ENCODE results near the gene MTCL1. TPM values are rescaled to one million over a fixed set of nuclear protein-coding genes. Genes with fewer than 3 reads are reported as not detected.

Gene MTCL1
- total and polyA plus RNA-seq, 2 experiments from 2014 or later, result 10.6 to 19.7 TPM

- no peaks in the 10 kb centered on the region for H3K79me2 ChIP-seq
- H3K4me3 ChIP-seq, result no peak overlapping the region
- WGBS (ENCODE audit: low lambda C conversion rate, missing lambda C conversion rate), result 82% methylated on average over 1 of the region's 1 CpG
- H3K27ac ChIP-seq, result no peak overlapping the region
- no peak overlapping the region for H3K4me2 ChIP-seq
- H4K20me1 ChIP-seq (ENCODE audit: insufficient read depth, poor library complexity, severe bottlenecking), result no peaks in the 10 kb centered on the region
- H3K27me3 ChIP-seq, result no peaks in the 10 kb centered on the region
- DNase-seq (ENCODE audit: low spot score), result no peak
- H2AFZ ChIP-seq, result no peak overlapping the region
- no peaks in the 10 kb centered on the region for H3K9me3 ChIP-seq (ENCODE audit: low read depth)
- no peaks in the 10 kb centered on the region for H3K9me2 ChIP-seq (replicated peaks; ENCODE audit: insufficient read depth)
- no peaks in the 10 kb centered on the region for H3K4me1 ChIP-seq (ENCODE audit: insufficient read depth)
- no peaks in the 10 kb centered on the region for H3K36me3 ChIP-seq (replicated peaks; ENCODE audit: insufficient read depth, low read depth)
- no peak for TF ChIP-seq CTCF (IDR thresholded peaks at IDR 0.05; ENCODE audit: poor library complexity)
- no peak for TF ChIP-seq EZH2 (IDR thresholded peaks at IDR 0.05; ENCODE audit: borderline replicate concordance)
- no peak for TF ChIP-seq EZH2phosphoT487 (IDR thresholded peaks at IDR 0.05; ENCODE audit: low read depth, severe bottlenecking, unreplicated experiment)
Observed at GRCh38 chr18:8866679-8867078, 161.3 kb downstream of the MTCL1 start.

- Histone ChIP-seq H3K79me2 (no peaks in the 10 kb centered on the region), H3K27me3 (no peaks in the 10 kb centered on the region), H2AFZ (no peak overlapping the region), H3K9me3 (ENCODE audit: low read depth) (no peaks in the 10 kb centered on the region), H3K36me3 (replicated peaks; ENCODE audit: insufficient read depth, low read depth) (no peaks in the 10 kb centered on the region), H3K4me3 (no peak overlapping the region), H3K9me2 (replicated peaks; ENCODE audit: insufficient read depth) (no peaks in the 10 kb centered on the region), H4K20me1 (ENCODE audit: insufficient read depth, poor library complexity, severe bottlenecking) (no peaks in the 10 kb centered on the region), H3K4me2 (no peak overlapping the region), H3K27ac (no peak overlapping the region), H3K4me1 (ENCODE audit: insufficient read depth) (no peaks in the 10 kb centered on the region)
- DNase-seq (ENCODE audit: low spot score), result no peak
- WGBS (ENCODE audit: low lambda C conversion rate, missing lambda C conversion rate), result 80% methylated on average over 4 of the region's 4 CpGs
- TF ChIP-seq CTCF (IDR thresholded peaks at IDR 0.05; ENCODE audit: poor library complexity), result no peak
- no peak for TF ChIP-seq EZH2phosphoT487 (IDR thresholded peaks at IDR 0.05; ENCODE audit: low read depth, severe bottlenecking, unreplicated experiment)
- TF ChIP-seq EZH2 (IDR thresholded peaks at IDR 0.05; ENCODE audit: borderline replicate concordance), result no peak
Observed at GRCh38 chr18:8868276-8868675, 162.9 kb downstream of the MTCL1 start.

GRCh38 chr18:8868779-8869415 is 163.5 kb downstream of the MTCL1 start:
- no peak overlapping the region for H3K4me3 ChIP-seq
- TF ChIP-seq CTCF (IDR thresholded peaks at IDR 0.05; ENCODE audit: poor library complexity) (no peak), EZH2 (IDR thresholded peaks at IDR 0.05; ENCODE audit: borderline replicate concordance) (no peak), EZH2phosphoT487 (IDR thresholded peaks at IDR 0.05; ENCODE audit: low read depth, severe bottlenecking, unreplicated experiment) (no peak)
- H4K20me1 ChIP-seq (ENCODE audit: insufficient read depth, poor library complexity, severe bottlenecking), result no peaks in the 10 kb centered on the region
- no peak overlapping the region for H3K27ac ChIP-seq
- no peak overlapping the region for H2AFZ ChIP-seq
- 100% methylated on average over 2 of the region's 2 CpGs for WGBS (ENCODE audit: low lambda C conversion rate, missing lambda C conversion rate)
- H3K4me2 ChIP-seq, result no peak overlapping the region
- H3K4me1 ChIP-seq (ENCODE audit: insufficient read depth), result no peaks in the 10 kb centered on the region
- H3K9me2 ChIP-seq (replicated peaks; ENCODE audit: insufficient read depth), result no peaks in the 10 kb centered on the region
- H3K27me3 ChIP-seq, result no peaks in the 10 kb centered on the region
- no peaks in the 10 kb centered on the region for H3K9me3 ChIP-seq (ENCODE audit: low read depth)
- no peaks in the 10 kb centered on the region for H3K79me2 ChIP-seq
- DNase-seq (ENCODE audit: low spot score), result no peak
- H3K36me3 ChIP-seq (replicated peaks; ENCODE audit: insufficient read depth, low read depth), result no peaks in the 10 kb centered on the region

All from hepatocyte (in vitro differentiated cells).